GM23248 (cell line): ENCODE data around the gene PARD3B. TPM values are rescaled to one million over a fixed set of nuclear protein-coding genes. Genes with fewer than 3 reads are reported as not detected.
A peak's percentile ranks its signal among the peaks of the same experiment; 100 is the strongest.

Experiments used
- DNase-seq: peaks from one replicate; pipeline ENCODE4 v3.0.0-alpha.2; 2015
- H2AFZ ChIP-seq: fragments of 200-600 bp; sonication (generic); 2 replicates; pipeline ENCODE4 v1.6.1; 2016; ENCODE audit warnings: antibody characterized with exemption
- H3F3A ChIP-seq: fragments of 200-600 bp; sonication (generic); 2 replicates; pipeline ENCODE4 v1.6.1; 2016; ENCODE audit warnings: mild to moderate bottlenecking, antibody characterized with exemption, mixed run types; ENCODE audit not compliant: insufficient read depth
- H3K27ac ChIP-seq: fragments of 200-600 bp; sonication (generic); 2 replicates; pipeline ENCODE4 v1.5.1; 2016; ENCODE audit warnings: mild to moderate bottlenecking
- H3K27me3 ChIP-seq: fragments of 200-600 bp; sonication (generic); replicated peaks from 2 replicates; pipeline ENCODE4 v1.6.1; 2016; ENCODE audit warnings: mild to moderate bottlenecking; ENCODE audit not compliant: insufficient read depth
- H3K36me3 ChIP-seq: fragments of 200-600 bp; sonication (generic); 2 replicates; pipeline ENCODE4 v1.6.1; 2016; ENCODE audit warnings: low read depth, mild to moderate bottlenecking
- H3K4me1 ChIP-seq: fragments of 200-600 bp; sonication (generic); 2 replicates; pipeline ENCODE4 v1.6.1; 2016; ENCODE audit warnings: mild to moderate bottlenecking; ENCODE audit not compliant: insufficient read depth
- H3K4me2 ChIP-seq: fragments of 200-600 bp; sonication (generic); one replicate; pipeline ENCODE4 v1.6.1; 2016; ENCODE audit warnings: mild to moderate bottlenecking; ENCODE audit not compliant: unreplicated experiment
- H3K4me3 ChIP-seq: fragments of 200-600 bp; sonication (generic); 2 replicates; pipeline ENCODE4 v1.5.1; 2016; ENCODE audit warnings: mild to moderate bottlenecking
- H3K79me2 ChIP-seq: fragments of 200-600 bp; sonication (generic); 2 replicates; pipeline ENCODE4 v1.6.1; 2016; ENCODE audit warnings: mild to moderate bottlenecking; ENCODE audit not compliant: insufficient read depth
- H3K9ac ChIP-seq: fragments of 200-600 bp; sonication (generic); 2 replicates; pipeline ENCODE4 v1.6.1; 2016; ENCODE audit warnings: mild to moderate bottlenecking
- H3K9me2 ChIP-seq: fragments of 200-600 bp; sonication (generic); 2 replicates; pipeline ENCODE4 v1.6.1; 2016; ENCODE audit warnings: mixed run types, mild to moderate bottlenecking, moderate library complexity; ENCODE audit not compliant: insufficient read depth
- H3K9me3 ChIP-seq: fragments of 200-600 bp; sonication (generic); one replicate; pipeline ENCODE4 v1.6.1; 2017; ENCODE audit warnings: low read depth
- H4K20me1 ChIP-seq: fragments of 200-600 bp; sonication (generic); 2 replicates; pipeline ENCODE4 v1.6.0; 2016; ENCODE audit not compliant: insufficient read depth
- EZH2 ChIP-seq: fragments of 200-600 bp; sonication (generic); IDR thresholded peaks from 2 replicates; pipeline ENCODE4 v1.6.1; 2018; ENCODE audit warnings: antibody characterized with exemption, mild to moderate bottlenecking; ENCODE audit not compliant: insufficient read depth, poor library complexity, severe bottlenecking
- EZH2phosphoT487 ChIP-seq: fragments of 200-600 bp; sonication (generic); IDR thresholded peaks from 2 replicates; pipeline ENCODE4 v1.6.1; 2018; ENCODE audit warnings: antibody characterized with exemption, moderate library complexity, mild to moderate bottlenecking, low read depth; ENCODE audit not compliant: insufficient read depth
- WGBS, 2 experiments: methylation state at CpG; one replicate each; pipeline ENCODE4 v1.1.6; 2015 to 2017; ENCODE audit warnings: low lambda C conversion rate in 2 of 2, low coverage in 1 of 2; ENCODE audit errors: missing lambda C conversion rate in 2 of 2; 5-methylcytosine and 5-hydroxymethylcytosine counted together
- in situ Hi-C: fragments of 300-500 bp; cut with MboI; formaldehyde crosslinking; loops from 2 replicates; pipeline ENCODE4 v1.15.0; 2020
- polyA plus RNA-seq: library from polyadenylated mRNA; unstranded; fragments of >200 nt; fragmentation: Nextera tagmentation; extraction: Ambion mirVana; gene quantifications from 2 replicates; pipeline ENCODE4 v1.2.1, GENCODE V29; 2016
- total RNA-seq: library from RNA; depleted of rRNA; stranded (reverse); fragments of >200 nt; shearing (Covaris generic); gene quantifications from 2 replicates; pipeline ENCODE4 v1.2.3, GENCODE V29; 2014

PARD3B gene
- total and polyA plus RNA-seq, 2 experiments from 2014 or later, result 2.5 to 6.9 TPM

DNA sequence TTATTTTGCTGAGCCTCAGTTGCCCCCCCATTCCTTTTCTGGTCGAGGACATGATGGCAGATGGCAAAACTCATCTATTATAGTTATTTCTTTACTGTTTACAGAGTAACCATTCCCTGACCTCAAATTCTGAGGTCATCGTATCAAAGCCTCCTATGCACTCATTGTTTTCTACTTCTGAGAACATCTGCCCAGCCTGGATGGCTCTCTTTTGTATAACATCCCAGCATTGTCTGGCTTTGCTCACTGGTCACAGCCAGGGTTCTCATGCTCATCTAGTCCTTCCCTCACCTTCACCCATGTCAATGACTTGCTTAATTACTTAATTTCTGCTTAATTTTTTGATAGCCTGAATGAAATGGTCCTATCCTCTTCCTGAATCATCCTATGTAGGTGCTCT is 472.1 kb downstream of the PARD3B start:
- no peaks in the 10 kb centered on the region for H3K79me2 ChIP-seq
- H3K27ac ChIP-seq, result no peak overlapping the region
- H3K9me3 ChIP-seq, result no peaks in the 10 kb centered on the region
- no peaks in the 10 kb centered on the region for H3K27me3 ChIP-seq
- TF ChIP-seq EZH2 (no peak), EZH2phosphoT487 (no peak)
- no peaks in the 10 kb centered on the region for H4K20me1 ChIP-seq
- 74 to 93% methylated on average over 2 of the region's 2 CpGs for WGBS, 2 experiments
- H3K4me1 ChIP-seq, result no peaks in the 10 kb centered on the region
- in situ Hi-C loops, result no loop called here
- H3K36me3 ChIP-seq, result no peaks in the 10 kb centered on the region
- no peaks in the 10 kb centered on the region for H3F3A ChIP-seq
- H3K4me2 ChIP-seq, result no peak overlapping the region
- no peak overlapping the region for H3K9ac ChIP-seq
- H3K4me3 ChIP-seq, result no peak overlapping the region
- no peak for DNase-seq
- no peak overlapping the region for H2AFZ ChIP-seq
- H3K9me2 ChIP-seq, result no peaks in the 10 kb centered on the region

DNA sequence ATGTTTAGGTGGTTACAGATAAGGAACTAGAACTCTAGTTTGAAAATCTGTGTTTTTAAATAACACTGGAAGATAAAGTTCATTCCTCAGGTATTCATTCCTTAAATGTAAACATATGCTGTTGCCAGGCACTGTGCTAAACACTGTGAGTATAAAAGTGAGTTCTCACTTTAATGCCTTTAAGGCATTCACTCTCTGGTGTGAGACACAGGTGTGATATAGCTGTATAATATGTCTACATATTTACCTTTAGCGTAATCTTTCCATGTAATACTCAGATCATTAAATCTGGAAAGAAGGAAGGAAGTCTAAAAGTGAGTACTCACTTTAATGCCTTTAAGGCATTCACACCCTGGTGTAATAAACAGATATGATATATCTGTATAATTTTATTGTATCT is 472.6 kb downstream of the PARD3B start:
- no peaks in the 10 kb centered on the region for H3K9me3 ChIP-seq
- H3K79me2 ChIP-seq, result no peaks in the 10 kb centered on the region
- H3K4me2 ChIP-seq, result no peak overlapping the region
- TF ChIP-seq EZH2phosphoT487, result no peak
- no peak for TF ChIP-seq EZH2
- in situ Hi-C loops, result no loop called here
- no peak overlapping the region for H3K27ac ChIP-seq
- H3K9ac ChIP-seq, result no peak overlapping the region
- no peak overlapping the region for H2AFZ ChIP-seq
- H3F3A ChIP-seq, result no peaks in the 10 kb centered on the region
- no peak overlapping the region for H3K4me3 ChIP-seq
- no peaks in the 10 kb centered on the region for H3K4me1 ChIP-seq
- H3K27me3 ChIP-seq, result no peaks in the 10 kb centered on the region
- no peak for DNase-seq
- no peaks in the 10 kb centered on the region for H3K36me3 ChIP-seq
- no peaks in the 10 kb centered on the region for H4K20me1 ChIP-seq
- no peaks in the 10 kb centered on the region for H3K9me2 ChIP-seq
- WGBS, 2 experiments, result 96 to 100% methylated on average over 1 of the region's 1 CpG

DNA sequence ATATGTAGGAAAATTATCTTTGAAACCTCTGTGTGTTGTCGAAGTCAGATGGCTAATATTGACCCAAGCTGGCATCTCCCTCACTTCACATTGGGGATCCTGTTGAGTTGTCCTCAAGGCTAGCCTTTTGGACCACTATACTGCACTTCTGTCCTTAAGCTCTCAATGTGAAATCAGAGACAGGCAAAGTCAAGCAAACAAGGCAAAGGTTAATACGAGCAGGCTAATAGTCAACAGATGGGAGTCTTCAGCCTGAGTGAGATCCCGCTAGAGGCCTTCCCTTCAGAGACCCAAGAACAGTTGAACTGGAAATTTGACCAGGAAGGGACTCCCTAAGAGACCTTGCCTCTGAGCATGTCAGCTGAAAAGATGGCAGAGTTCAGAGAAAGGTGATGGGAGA is 475.4 kb downstream of the PARD3B start:
- Histone ChIP-seq H3K4me2 (no peak overlapping the region), H3K9ac (no peak overlapping the region), H3K4me1 (peaks cover 11% of the 10 kb centered on the region), H3K9me3 (no peaks in the 10 kb centered on the region), H3K27me3 (no peaks in the 10 kb centered on the region), H3K4me3 (no peak overlapping the region), H3F3A (peaks cover 13% of the 10 kb centered on the region; the same call in 1 of the 2 replicates), H3K9me2 (no peaks in the 10 kb centered on the region), H2AFZ (no peak overlapping the region), H3K36me3 (no peaks in the 10 kb centered on the region), H3K79me2 (no peaks in the 10 kb centered on the region), H4K20me1 (no peaks in the 10 kb centered on the region), H3K27ac (no peak overlapping the region)
- DNase-seq, result no peak
- in situ Hi-C loops, result no loop called here
- WGBS, 2 experiments, result 85 to 95% methylated on average over 3 of the region's 3 CpGs
- no peak for TF ChIP-seq EZH2
- TF ChIP-seq EZH2phosphoT487, result no peak

DNA sequence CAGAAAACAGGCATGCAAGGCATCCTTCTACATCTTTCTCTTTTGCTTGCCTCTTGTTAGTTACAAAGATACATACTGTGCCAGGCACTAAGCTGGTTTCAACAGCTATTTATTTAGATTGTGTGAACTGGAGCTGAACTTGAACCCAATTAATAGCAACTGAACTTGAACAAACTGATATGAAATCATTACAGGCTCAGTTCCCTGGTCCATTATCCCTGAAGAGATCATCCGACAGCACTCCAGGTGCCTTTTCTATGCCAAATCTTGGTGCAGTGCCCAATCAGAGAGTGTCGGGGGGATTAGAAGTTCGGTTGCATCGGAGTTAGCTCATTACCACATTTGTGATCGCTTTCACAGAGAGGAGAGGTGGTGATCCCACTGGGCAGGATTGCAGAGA is 477.6 kb downstream of the PARD3B start:
- Histone ChIP-seq H3K9ac (no peak overlapping the region), H3K9me2 (no peaks in the 10 kb centered on the region), H3K4me1 (peaks cover 14% of the 10 kb centered on the region), H3K4me2 (no peak overlapping the region), H3K4me3 (no peak overlapping the region), H3K79me2 (no peaks in the 10 kb centered on the region), H3K9me3 (no peaks in the 10 kb centered on the region), H3K27me3 (no peaks in the 10 kb centered on the region), H4K20me1 (no peaks in the 10 kb centered on the region), H3K36me3 (no peaks in the 10 kb centered on the region), H2AFZ (no peak overlapping the region), H3K27ac (no peak overlapping the region), H3F3A (peaks cover 16% of the 10 kb centered on the region; the same call in 1 of the 2 replicates)
- 96 to 98% methylated on average over 5 of the region's 5 CpGs for WGBS, 2 experiments
- in situ Hi-C loops, result no loop called here
- DNase-seq, result no peak
- TF ChIP-seq EZH2phosphoT487, result no peak
- no peak for TF ChIP-seq EZH2

DNA sequence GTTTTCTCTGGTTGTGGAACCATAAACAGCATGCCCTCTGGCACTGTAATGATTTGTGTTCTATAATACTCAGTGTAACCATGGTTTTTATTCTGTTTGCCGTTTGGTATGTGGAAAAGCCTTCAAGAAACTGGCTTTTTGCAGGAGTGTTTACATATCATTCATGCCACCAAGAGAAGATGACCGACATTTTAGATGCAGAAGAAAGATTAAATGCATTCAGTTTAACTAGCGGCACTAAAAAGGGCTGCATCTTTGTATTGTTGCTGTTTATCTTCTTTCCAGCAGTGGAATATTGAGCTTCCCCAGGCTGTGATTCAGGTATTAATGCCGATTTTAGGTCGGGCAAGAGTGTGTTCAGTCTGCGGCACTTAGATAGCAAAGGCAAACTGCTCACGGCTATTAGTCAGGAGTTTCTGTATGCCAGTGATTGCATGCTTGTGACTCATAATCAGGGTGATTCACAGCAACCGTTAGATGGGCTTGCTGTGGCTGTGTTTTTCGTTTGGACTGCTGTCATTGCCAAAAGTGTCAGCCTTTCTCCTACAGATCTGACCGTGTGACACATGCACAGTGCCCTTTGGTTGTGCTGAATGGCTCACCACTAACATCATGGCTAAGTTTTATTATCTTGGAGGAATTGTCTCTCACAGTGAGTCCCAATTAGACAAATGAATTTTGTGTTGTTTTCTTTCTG is 479.7 kb downstream of the PARD3B start:
- Histone ChIP-seq H3K27me3 (no peaks in the 10 kb centered on the region), H3K27ac (peak overlapping the region; percentile 72), H3K4me2 (peak overlapping the region; percentile 74), H3K9me2 (no peaks in the 10 kb centered on the region), H3K9me3 (no peaks in the 10 kb centered on the region), H3K79me2 (no peaks in the 10 kb centered on the region), H3K9ac (peak overlapping the region; percentile 57), H3K36me3 (no peaks in the 10 kb centered on the region), H2AFZ (peak overlapping the region; percentile 64), H3F3A (peaks cover 16% of the 10 kb centered on the region; the same call in 1 of the 2 replicates), H3K4me3 (peak overlapping the region; percentile 62), H4K20me1 (no peaks in the 10 kb centered on the region), H3K4me1 (peaks cover 14% of the 10 kb centered on the region)
- TF ChIP-seq EZH2phosphoT487 (no peak), EZH2 (no peak)
- 8% methylated on average over 10 of the region's 10 CpGs for WGBS, 2 experiments
- DNase-seq, result peak; percentile 97
- in situ Hi-C loops, result no loop called here
